IPS-18a (cell line): ENCODE data around the gene ABCB6.

ENCODE experiments used
- H3K27ac ChIP-seq: one replicate; pipeline ENCODE4 v1.5.1; 2013; ENCODE audit warnings: low read length
- H3K27me3 ChIP-seq: one replicate; pipeline ENCODE4 v1.6.1; 2013; ENCODE audit warnings: mild to moderate bottlenecking, low read length; ENCODE audit not compliant: control insufficient read depth, insufficient read depth
- H3K36me3 ChIP-seq: one replicate; pipeline ENCODE4 v1.6.1; 2013; ENCODE audit warnings: low read depth, low read length; ENCODE audit not compliant: control insufficient read depth
- H3K4me1 ChIP-seq: one replicate; pipeline ENCODE4 v1.6.1; 2013; ENCODE audit warnings: low read depth, low read length; ENCODE audit not compliant: control insufficient read depth
- H3K4me3 ChIP-seq: one replicate; pipeline ENCODE4 v1.5.1; 2013; ENCODE audit warnings: low read length
- H3K9ac ChIP-seq: one replicate; pipeline ENCODE4 v1.6.1; 2013; ENCODE audit warnings: mild to moderate bottlenecking, low read length, moderate library complexity
- H3K9me3 ChIP-seq: one replicate; pipeline ENCODE4 v1.6.1; 2013; ENCODE audit warnings: low read depth, low read length; ENCODE audit not compliant: control insufficient read depth

Gene ABCB6

GRCh38 chr2:219178377-219179175 is 40.2 kb downstream of the ABCB6 start:
- peaks cover 27% of the 10 kb centered on the region for H3K36me3 ChIP-seq
- H3K27ac ChIP-seq: no peak overlapping the region
- peak overlapping the region; percentile 4 for H3K9ac ChIP-seq

GRCh38 chr2:219177552-219178376 is 41.0 kb downstream of the ABCB6 start, which contains the start of gene RETREG2:
Gene RETREG2, plus strand, starts transcription at chr2:219178275. Its CDS starts 78 bp downstream, at chr2:219178353.
- no peaks in the 10 kb centered on the region for H3K27me3 ChIP-seq
- H3K4me1 ChIP-seq: peaks cover 5% of the 10 kb centered on the region
- H3K36me3 ChIP-seq: peaks cover 26% of the 10 kb centered on the region
- peak within 1 kb of the TSS; percentile 76 for H3K4me3 ChIP-seq
- H3K9me3 ChIP-seq: no peaks in the 10 kb centered on the region
- H3K9ac ChIP-seq: peak within 1 kb of the TSS; percentile 6
- H3K27ac ChIP-seq: no peak within 1 kb of the TSS

More at GRCh38 chr2:219178377-219179175, 40.2 kb downstream of the ABCB6 start:
- no peaks in the 10 kb centered on the region for H3K27me3 ChIP-seq
- peaks cover 5% of the 10 kb centered on the region for H3K4me1 ChIP-seq
- peak overlapping the region; percentile 76 for H3K4me3 ChIP-seq
- no peaks in the 10 kb centered on the region for H3K9me3 ChIP-seq

- no peak within 1 kb of the TSS for H3K27ac ChIP-seq
- peaks cover 5% of the 10 kb centered on the region for H3K4me1 ChIP-seq
- no peaks in the 10 kb centered on the region for H3K27me3 ChIP-seq
- H3K4me3 ChIP-seq: peak within 1 kb of the TSS; percentile 76
- H3K9me3 ChIP-seq: no peaks in the 10 kb centered on the region
- H3K9ac ChIP-seq: peak within 1 kb of the TSS; percentile 6
- peaks cover 19% of the 10 kb centered on the region for H3K36me3 ChIP-seq
These were observed 41.8 kb downstream of the ABCB6 start, which contains the start of gene CNPPD1 for GRCh38 chr2:219176818-219177551. Gene CNPPD1, minus strand, starts transcription at chr2:219176925. Its CDS starts 97 bp downstream, at chr2:219176828.

- Histone ChIP-seq H3K4me1 (peaks cover 5% of the 10 kb centered on the region), H3K27ac (no peak overlapping the region), H3K4me3 (peak overlapping the region; percentile 76), H3K9me3 (no peaks in the 10 kb centered on the region), H3K36me3 (peaks cover 11% of the 10 kb centered on the region), H3K9ac (peak overlapping the region; percentile 6), H3K27me3 (no peaks in the 10 kb centered on the region)
These were observed 42.6 kb downstream of the ABCB6 start for GRCh38 chr2:219175928-219176817.

GRCh38 chr2:219175486-219175885 is 43.3 kb downstream of the ABCB6 start:
- H3K4me3 ChIP-seq: peak overlapping the region; percentile 76
- H3K27ac ChIP-seq: no peak overlapping the region
- H3K27me3 ChIP-seq: no peaks in the 10 kb centered on the region
- no peak overlapping the region for H3K9ac ChIP-seq
- no peaks in the 10 kb centered on the region for H3K9me3 ChIP-seq
- H3K4me1 ChIP-seq: peaks cover 5% of the 10 kb centered on the region
- H3K36me3 ChIP-seq: peaks cover 7% of the 10 kb centered on the region

- Histone ChIP-seq H3K27me3 (no peaks in the 10 kb centered on the region), H3K9me3 (no peaks in the 10 kb centered on the region), H3K4me3 (no peak overlapping the region), H3K9ac (no peak overlapping the region), H3K36me3 (peaks cover 2% of the 10 kb centered on the region), H3K27ac (no peak overlapping the region), H3K4me1 (peaks cover 5% of the 10 kb centered on the region)
These were observed 44.0 kb downstream of the ABCB6 start for GRCh38 chr2:219174801-219175200.

- peaks cover 4% of the 10 kb centered on the region for H3K4me1 ChIP-seq
- no peak overlapping the region for H3K9ac ChIP-seq
- H3K9me3 ChIP-seq: no peaks in the 10 kb centered on the region
- H3K36me3 ChIP-seq: no peaks in the 10 kb centered on the region
- no peak overlapping the region for H3K27ac ChIP-seq
- H3K27me3 ChIP-seq: no peaks in the 10 kb centered on the region
- no peak overlapping the region for H3K4me3 ChIP-seq
These were observed 44.6 kb downstream of the ABCB6 start for GRCh38 chr2:219174146-219174545.

GRCh38 chr2:219173176-219173575 is 45.6 kb downstream of the ABCB6 start:
- H3K4me1 ChIP-seq: no peaks in the 10 kb centered on the region
- H3K9ac ChIP-seq: no peak overlapping the region
- H3K9me3 ChIP-seq: no peaks in the 10 kb centered on the region
- H3K36me3 ChIP-seq: no peaks in the 10 kb centered on the region
- no peak overlapping the region for H3K4me3 ChIP-seq
- H3K27me3 ChIP-seq: no peaks in the 10 kb centered on the region
- H3K27ac ChIP-seq: no peak overlapping the region

- no peak overlapping the region for H3K4me3 ChIP-seq
- no peaks in the 10 kb centered on the region for H3K4me1 ChIP-seq
- H3K9me3 ChIP-seq: no peaks in the 10 kb centered on the region
- H3K27ac ChIP-seq: no peak overlapping the region
- H3K9ac ChIP-seq: no peak overlapping the region
- H3K36me3 ChIP-seq: no peaks in the 10 kb centered on the region
- no peaks in the 10 kb centered on the region for H3K27me3 ChIP-seq
These were observed 46.3 kb downstream of the ABCB6 start for GRCh38 chr2:219172231-219173154.

- no peaks in the 10 kb centered on the region for H3K9me3 ChIP-seq
- no peak overlapping the region for H3K27ac ChIP-seq
- no peak overlapping the region for H3K9ac ChIP-seq
- no peaks in the 10 kb centered on the region for H3K36me3 ChIP-seq
- H3K27me3 ChIP-seq: no peaks in the 10 kb centered on the region
- no peak overlapping the region for H3K4me3 ChIP-seq
- no peaks in the 10 kb centered on the region for H3K4me1 ChIP-seq
These were observed 47.5 kb downstream of the ABCB6 start for GRCh38 chr2:219171231-219171651.
